Measurements from ENCODE around the gene PLEKHA3.

PLEKHA3 gene

GRCh38 chr2:178542569-178542968, 62.3 kb downstream of the PLEKHA3 start:
- TF ChIP-seq LEF1 (IDR thresholded peaks at IDR 0.05; ENCODE audit: borderline replicate concordance) (no peak), TARDBP (IDR thresholded peaks at IDR 0.05) (no peak)
- DNase-seq (ENCODE audit: extremely low spot score): no peak
- CTCF ChIA-PET: no interaction called here
- POLR2A ChIA-PET: no interaction called here

- ChIA-PET CTCF (no interaction called here), POLR2A (no interaction called here)
- no peak for DNase-seq (ENCODE audit: extremely low spot score)
- TF ChIP-seq CTBP1 (IDR thresholded peaks at IDR 0.05; ENCODE audit: borderline replicate concordance): no peak
- no peak for TF ChIP-seq FOXA1 (IDR thresholded peaks at IDR 0.05)
- TF ChIP-seq ARNT (IDR thresholded peaks at IDR 0.05): no peak
- no peak for TF ChIP-seq FOXM1 (IDR thresholded peaks at IDR 0.05; ENCODE audit: borderline replicate concordance)
- no peak for TF ChIP-seq NFRKB (IDR thresholded peaks at IDR 0.05)
- no peak for TF ChIP-seq SUZ12 (IDR thresholded peaks at IDR 0.05)
- TF ChIP-seq ELF4 (IDR thresholded peaks at IDR 0.05): no peak
- no peak for TF ChIP-seq L3MBTL2 (conservative IDR thresholded peaks at IDR 0.05)
- no peak for TF ChIP-seq ZNF384 (IDR thresholded peaks at IDR 0.05)
These were observed 70.1 kb downstream of the PLEKHA3 start for GRCh38 chr2:178550352-178550751.

- ChIA-PET POLR2A (no interaction called here), CTCF (no interaction called here)
- no peak for DNase-seq (ENCODE audit: extremely low spot score)
- TF ChIP-seq BHLHE40 (IDR thresholded peaks at IDR 0.05; ENCODE audit: borderline replicate concordance): no peak
- TF ChIP-seq L3MBTL2 (conservative IDR thresholded peaks at IDR 0.05): no peak
- no peak for TF ChIP-seq NFRKB (IDR thresholded peaks at IDR 0.05)
- no peak for TF ChIP-seq SP1 (IDR thresholded peaks at IDR 0.05)
- TF ChIP-seq FOXM1 (IDR thresholded peaks at IDR 0.05; ENCODE audit: borderline replicate concordance): no peak
- TF ChIP-seq TARDBP (IDR thresholded peaks at IDR 0.05): no peak
- no peak for TF ChIP-seq ARNT (IDR thresholded peaks at IDR 0.05)
- TF ChIP-seq HDGF (IDR thresholded peaks at IDR 0.05; ENCODE audit: borderline replicate concordance): no peak
- no peak for TF ChIP-seq ZNF384 (IDR thresholded peaks at IDR 0.05)
- TF ChIP-seq ELF4 (IDR thresholded peaks at IDR 0.05): no peak
- TF ChIP-seq CTBP1 (IDR thresholded peaks at IDR 0.05; ENCODE audit: borderline replicate concordance): no peak
- TF ChIP-seq PKNOX1 (IDR thresholded peaks at IDR 0.05): no peak
- TF ChIP-seq LEF1 (IDR thresholded peaks at IDR 0.05; ENCODE audit: borderline replicate concordance): no peak
- TF ChIP-seq FOXK2 (IDR thresholded peaks at IDR 0.05): no peak
- TF ChIP-seq FOXA1 (IDR thresholded peaks at IDR 0.05): no peak
- no peak for TF ChIP-seq SUZ12 (IDR thresholded peaks at IDR 0.05)
These were observed 72.8 kb downstream of the PLEKHA3 start for GRCh38 chr2:178553047-178553446.

All from HEK293T (cell line).